Measurements from ENCODE around the gene SBK2.
"Not testable (repeated sequence)": the region's sequence is repeated elsewhere in the genome, so short reads cannot be mapped to it uniquely, and the experiment has no call there.

The SBK2 gene, protein sequence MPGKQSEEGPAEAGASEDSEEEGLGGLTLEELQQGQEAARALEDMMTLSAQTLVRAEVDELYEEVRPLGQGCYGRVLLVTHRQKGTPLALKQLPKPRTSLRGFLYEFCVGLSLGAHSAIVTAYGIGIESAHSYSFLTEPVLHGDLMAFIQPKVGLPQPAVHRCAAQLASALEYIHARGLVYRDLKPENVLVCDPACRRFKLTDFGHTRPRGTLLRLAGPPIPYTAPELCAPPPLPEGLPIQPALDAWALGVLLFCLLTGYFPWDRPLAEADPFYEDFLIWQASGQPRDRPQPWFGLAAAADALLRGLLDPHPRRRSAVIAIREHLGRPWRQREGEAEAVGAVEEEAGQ

GRCh38 chr19:55536951-55537740 is at the start of gene SBK2:
Gene SBK2 (minus strand): TSS chr19:55537133. CDS start chr19:55536294, 839 bp downstream.
- in situ Hi-C loops (cut with HindIII; ENCODE audit: low pct_ligation_motif_present, low pct_unique_long_range_greater_than_20kb, low sequenced_read_pairs) = no loop called here
- peak; percentile 20 for DNase-seq

GRCh38 chr19:55585658-55586339 is 48.9 kb upstream of the SBK2 start:
- DNase-seq = peak; percentile 80
- in situ Hi-C loops (cut with HindIII; ENCODE audit: low pct_ligation_motif_present, low pct_unique_long_range_greater_than_20kb, low sequenced_read_pairs) = no loop called here

DNA sequence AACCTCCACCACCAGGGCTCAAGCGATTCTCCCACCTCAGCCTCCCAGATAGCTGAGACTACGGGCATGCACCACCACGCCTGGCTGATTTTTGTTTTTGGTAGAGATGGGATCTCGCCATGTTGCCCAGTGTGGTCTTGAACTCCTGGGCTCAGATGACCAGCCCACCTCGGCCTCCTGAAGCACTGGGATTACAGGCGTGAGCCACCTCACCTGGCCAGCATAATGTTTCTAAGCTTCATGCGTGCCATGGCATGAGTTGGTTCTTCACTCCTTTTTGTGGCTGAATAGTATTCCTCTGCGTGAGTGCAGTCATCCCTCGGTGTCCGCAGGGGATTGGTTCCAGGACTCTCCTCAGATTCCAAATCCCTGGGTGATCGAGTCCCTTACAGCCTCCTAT is 47.9 kb upstream of the SBK2 start:
- DNase-seq = no peak
- in situ Hi-C loops (cut with HindIII; ENCODE audit: low pct_ligation_motif_present, low pct_unique_long_range_greater_than_20kb, low sequenced_read_pairs) = no loop called here

GRCh38 chr19:55583897-55584296 is 47.0 kb upstream of the SBK2 start:
- in situ Hi-C loops (cut with HindIII; ENCODE audit: low pct_ligation_motif_present, low pct_unique_long_range_greater_than_20kb, low sequenced_read_pairs) = not testable (repeated sequence)

GRCh38 chr19:55582284-55582683 is 45.4 kb upstream of the SBK2 start:
- in situ Hi-C loops (cut with HindIII; ENCODE audit: low pct_ligation_motif_present, low pct_unique_long_range_greater_than_20kb, low sequenced_read_pairs); DNase-seq: not testable (repeated sequence)

More at GRCh38 chr19:55583897-55584296, 47.0 kb upstream of the SBK2 start:
- DNase-seq = not testable (repeated sequence)

DNA sequence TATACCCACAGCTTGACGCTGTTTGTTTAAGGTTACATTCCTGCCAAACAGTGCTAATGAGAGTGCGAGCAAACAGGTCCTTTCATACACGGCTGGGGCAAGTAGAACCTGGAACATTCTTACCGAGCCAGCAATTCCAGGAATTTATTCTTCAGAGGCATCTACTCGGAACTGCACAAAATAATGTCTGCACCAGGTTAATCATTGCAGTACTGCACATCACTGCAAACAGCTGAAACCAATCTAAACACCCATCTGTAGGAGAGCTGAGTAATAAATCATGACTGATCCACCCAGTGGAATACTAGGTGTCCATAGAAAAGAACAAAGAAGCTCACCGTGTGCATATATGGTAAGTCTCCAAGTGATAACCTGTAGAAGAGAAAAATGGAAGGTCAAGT is 44.9 kb upstream of the SBK2 start:
- DNase-seq = peak; percentile 88
- in situ Hi-C loops (cut with HindIII; ENCODE audit: low pct_ligation_motif_present, low pct_unique_long_range_greater_than_20kb, low sequenced_read_pairs) = no loop called here

DNA sequence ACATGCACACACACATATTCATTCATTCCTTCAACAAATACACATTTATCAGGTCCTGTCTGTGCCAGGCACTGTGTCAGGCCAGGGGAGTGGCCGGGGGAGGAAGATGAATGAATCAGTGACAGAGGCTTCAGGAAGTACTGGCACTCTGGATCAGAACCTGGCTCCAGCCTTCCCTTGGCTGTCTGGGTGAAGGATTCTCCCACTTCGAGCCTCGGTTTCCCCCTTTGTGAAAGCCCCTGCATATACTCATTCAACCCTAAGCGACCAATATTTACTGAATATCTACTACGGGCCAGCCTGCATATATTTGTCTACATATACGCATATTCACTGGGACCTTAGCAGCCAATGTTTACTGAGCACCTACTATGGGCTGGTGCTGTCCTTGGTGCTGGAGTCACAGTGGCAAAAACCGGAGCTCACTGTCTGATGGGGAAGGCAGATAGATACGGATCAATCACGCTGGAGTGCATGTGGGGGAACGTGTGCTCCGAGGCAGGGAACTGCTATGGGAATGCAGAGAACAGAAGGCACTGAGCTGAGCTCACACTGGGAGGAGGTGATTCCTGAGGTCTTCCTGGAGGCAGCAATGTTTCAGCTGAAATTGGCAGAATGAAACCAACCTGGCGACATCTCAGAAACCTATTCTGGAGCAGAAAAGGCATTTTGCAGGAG is 44.4 kb upstream of the SBK2 start:
- DNase-seq = peak; percentile 54
- in situ Hi-C loops (cut with HindIII; ENCODE audit: low pct_ligation_motif_present, low pct_unique_long_range_greater_than_20kb, low sequenced_read_pairs) = no loop called here

DNA sequence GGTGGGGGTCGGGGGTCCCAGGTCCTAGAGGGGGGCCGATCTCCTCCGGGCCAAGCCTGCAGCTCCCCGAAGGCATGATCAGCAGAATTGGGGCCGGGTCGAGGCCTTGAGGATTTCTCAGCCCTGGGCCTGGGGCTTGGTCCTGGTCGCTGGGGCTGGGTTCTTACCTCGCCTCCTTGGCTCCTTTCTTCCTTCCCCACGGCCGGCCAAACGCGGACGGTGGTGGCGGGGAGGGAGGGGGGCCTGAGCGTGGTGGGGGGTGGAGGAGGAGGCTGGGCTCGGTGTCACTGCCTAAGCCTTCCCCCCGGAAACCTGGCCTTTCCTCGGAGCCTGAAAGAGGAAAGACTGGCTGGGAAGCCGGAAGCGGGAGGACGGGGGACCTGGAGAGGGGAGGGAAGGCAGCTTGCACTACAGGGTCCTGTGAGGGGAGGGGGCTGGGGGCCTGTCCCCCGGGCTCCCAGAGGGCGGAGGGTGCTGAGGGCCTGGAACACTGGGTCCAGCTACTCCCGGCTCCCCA is 43.8 kb upstream of the SBK2 start, which contains the start of gene ZNF579:
Gene ZNF579, minus strand, starts transcription at position 221 of the 517 bp plus-strand sequence. CDS start 1,209 bp downstream, outside the sequence.
- in situ Hi-C loops (cut with HindIII; ENCODE audit: low pct_ligation_motif_present, low pct_unique_long_range_greater_than_20kb, low sequenced_read_pairs) = no loop called here
- peak; percentile 88 for DNase-seq

DNA sequence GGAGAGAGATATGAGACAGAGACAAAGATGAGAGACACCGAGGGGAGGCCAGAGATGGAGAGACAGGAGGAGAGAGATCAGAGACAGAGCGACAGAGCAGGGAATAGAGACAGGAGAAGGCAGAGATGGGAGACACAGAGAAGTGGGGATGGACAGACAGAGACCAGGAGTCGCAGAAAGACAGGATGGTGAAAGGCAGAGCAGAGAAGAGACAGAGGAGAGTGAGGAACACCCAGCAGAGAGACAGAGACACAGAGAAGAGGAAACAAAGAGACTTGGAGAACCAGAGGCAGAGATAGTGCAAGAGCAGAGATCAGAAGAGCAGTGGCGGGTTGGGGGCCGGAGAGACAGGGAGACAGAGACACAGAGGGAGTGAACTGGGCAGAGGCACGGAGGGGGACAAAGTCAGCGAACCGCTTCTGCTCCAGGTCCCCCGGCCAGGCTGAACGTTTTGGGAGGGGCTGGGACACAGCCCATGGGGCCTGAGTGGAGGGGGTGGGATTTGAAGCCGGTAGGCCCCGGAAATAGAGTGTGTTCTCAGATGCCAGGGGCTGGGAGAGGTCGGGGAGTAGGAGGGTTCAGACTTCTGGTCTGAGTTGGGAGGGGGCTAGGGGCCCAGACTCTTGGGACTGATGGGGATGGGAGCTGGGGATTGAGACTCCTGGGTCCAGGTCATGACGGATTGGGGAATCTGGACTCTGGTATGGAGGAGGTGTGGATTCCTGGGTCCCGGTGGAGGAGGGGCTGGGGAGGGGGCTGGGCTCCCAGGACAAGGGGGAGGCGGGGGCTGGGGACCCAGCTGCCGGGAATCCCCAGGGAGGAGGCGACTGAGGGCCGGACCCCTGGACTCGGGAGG is 43.1 kb upstream of the SBK2 start:
- DNase-seq = peak; percentile 35
- in situ Hi-C loops (cut with HindIII; ENCODE audit: low pct_ligation_motif_present, low pct_unique_long_range_greater_than_20kb, low sequenced_read_pairs) = no loop called here

DNA sequence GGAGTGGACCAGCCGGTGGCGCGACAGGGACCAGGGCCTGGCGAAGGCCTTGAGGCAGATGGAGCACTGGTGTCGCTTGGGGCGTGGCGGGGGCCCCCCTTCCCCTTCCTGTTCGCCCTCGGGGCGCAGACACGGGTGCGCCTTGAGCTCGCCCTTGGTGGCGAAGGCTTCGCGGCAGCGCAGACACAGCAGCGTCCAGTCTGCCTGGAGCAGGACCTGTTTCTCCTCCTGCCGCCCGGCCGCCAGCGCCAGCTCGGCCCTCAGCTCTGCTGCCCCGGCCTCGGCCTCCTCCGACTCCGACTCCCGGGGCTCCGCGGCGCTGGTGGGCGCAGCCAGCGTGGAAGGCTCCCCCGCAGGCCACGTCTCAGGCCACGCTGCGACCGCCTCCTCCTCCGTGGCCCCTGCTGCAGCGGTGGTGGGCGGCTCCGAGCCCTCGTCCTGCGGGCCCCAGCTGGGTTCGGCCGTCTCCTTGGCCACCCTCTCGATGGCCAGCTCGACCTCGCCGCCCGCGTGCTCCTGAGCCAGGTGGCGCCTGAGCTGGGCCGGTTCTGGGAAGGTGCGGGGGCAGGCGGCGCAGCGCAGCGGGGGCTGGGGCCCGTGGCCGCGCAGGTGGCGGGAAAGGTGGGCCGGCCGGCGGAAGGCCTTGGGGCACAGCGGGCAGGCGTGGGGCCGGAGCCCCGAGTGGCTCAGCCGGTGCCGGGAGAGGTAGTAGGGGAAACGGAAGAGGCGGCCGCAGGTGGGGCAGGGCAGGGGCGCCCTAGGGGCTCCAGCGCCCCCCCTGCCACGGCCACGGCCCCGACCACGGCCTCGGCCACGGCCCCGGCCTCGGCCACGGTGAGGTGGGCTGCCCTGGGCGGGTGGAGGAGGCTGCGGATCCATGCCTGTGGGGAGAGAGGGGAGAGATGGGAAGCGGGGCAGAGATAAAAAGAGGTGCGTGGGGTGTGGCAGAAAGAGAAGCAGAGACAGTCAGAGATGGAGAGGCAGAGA is 42.1 kb upstream of the SBK2 start:
- no peak for DNase-seq
- in situ Hi-C loops (cut with HindIII; ENCODE audit: low pct_ligation_motif_present, low pct_unique_long_range_greater_than_20kb, low sequenced_read_pairs) = no loop called here

DNA sequence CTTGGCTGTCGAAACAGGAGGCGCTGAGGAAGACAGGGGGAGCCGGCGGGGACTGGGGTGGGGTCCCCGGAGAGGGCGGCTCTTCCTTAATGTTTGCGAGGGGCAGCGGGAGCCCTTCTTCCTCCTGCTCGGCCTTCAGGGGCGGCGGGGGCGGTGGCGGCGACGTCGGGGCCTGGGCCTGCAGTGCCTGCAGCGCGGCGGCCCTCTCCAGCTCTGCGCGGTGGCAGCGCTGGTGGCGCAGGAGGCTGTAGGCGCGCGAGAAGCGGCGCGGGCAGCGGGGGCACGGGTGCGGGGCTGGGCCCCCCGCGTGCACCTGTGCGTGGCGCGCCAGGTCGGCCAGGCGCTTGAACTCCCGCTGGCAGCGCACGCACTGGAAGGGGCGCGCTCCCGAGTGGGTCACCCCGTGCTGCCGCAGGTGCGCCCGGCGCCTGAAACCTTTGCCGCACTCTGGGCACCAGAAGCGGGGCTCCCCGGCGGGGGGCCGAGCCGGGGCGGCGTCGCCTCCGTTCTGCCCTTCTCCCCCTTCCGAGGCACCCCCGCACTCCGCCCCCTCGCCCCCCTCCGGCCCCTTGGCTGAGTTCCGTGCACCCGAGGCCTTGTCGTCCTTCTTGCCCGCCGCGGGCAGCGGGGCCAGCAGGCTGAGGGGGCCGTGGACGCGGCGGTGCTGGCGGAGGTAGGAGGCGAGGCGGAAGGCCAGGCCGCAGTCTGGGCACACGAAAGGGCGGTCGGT is 41.3 kb upstream of the SBK2 start:
- in situ Hi-C loops (cut with HindIII; ENCODE audit: low pct_ligation_motif_present, low pct_unique_long_range_greater_than_20kb, low sequenced_read_pairs) = no loop called here
- DNase-seq = no peak

GRCh38 chr19:55576746-55577145 is 39.8 kb upstream of the SBK2 start:
- DNase-seq = no peak
- in situ Hi-C loops (cut with HindIII; ENCODE audit: low pct_ligation_motif_present, low pct_unique_long_range_greater_than_20kb, low sequenced_read_pairs) = no loop called here

DNA sequence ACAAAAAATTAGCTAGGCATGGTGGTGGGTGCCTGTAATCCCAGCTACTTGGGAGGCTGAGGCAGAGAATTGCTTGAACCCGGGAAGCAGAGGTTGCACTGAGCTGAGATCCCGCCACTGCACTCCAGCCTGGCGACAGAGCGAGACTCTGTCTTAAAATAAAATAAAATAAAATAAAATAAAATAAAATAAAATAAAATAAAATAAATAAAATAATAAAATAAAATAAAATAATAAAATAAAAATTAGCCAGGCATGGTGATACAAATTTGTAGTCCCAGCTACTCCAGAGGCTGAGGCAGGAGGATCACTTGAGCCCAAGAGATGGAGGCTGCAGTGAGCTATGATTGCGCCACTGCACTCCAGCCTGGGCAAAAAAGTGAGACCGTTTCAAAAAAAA is 37.0 kb upstream of the SBK2 start:
- DNase-seq; in situ Hi-C loops (cut with HindIII; ENCODE audit: low pct_ligation_motif_present, low pct_unique_long_range_greater_than_20kb, low sequenced_read_pairs): not testable (repeated sequence)

- DNase-seq; in situ Hi-C loops (cut with HindIII; ENCODE audit: low pct_ligation_motif_present, low pct_unique_long_range_greater_than_20kb, low sequenced_read_pairs): not testable (repeated sequence)
Observed at GRCh38 chr19:55569477-55569876, 32.5 kb upstream of the SBK2 start.

DNA sequence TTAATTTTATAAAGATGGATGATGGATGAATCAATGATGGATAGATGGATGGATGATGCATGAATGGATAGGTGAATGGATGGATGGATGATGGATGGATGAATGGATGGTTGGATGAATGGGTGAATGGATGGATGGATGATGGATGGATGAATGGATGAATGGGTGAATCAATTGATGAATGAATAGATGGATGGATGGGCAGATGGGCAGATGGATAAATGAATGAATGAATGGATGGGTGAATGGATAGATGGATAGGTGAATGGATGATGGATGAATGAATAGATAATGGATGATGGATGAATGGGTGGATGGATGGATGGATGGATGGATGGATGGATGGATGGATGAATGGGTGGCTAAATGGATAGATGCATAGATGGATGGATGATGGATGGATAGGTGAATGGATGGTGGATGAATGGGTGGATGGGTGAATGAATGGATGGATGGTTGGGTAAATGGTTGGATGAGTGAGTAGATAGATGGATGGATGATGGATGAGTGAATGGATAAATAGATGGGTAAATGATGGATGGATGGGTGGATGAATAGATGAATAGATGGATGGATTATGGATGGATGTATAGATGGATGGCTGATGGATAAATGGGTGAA is 30.9 kb upstream of the SBK2 start:
- no peak for DNase-seq
- in situ Hi-C loops (cut with HindIII; ENCODE audit: low pct_ligation_motif_present, low pct_unique_long_range_greater_than_20kb, low sequenced_read_pairs) = no loop called here
